Astrocyte (in vitro differentiated cells and primary cell): ENCODE results near the gene KIR2DL3. TPM values are rescaled to one million over a fixed set of nuclear protein-coding genes. Genes with fewer than 3 reads are reported as not detected.
"Not testable (repeated sequence)": the region's sequence is repeated elsewhere in the genome, so short reads cannot be mapped to it uniquely, and the experiment has no call there.

Experiments
- DNase-seq: peaks from one replicate; pipeline ENCODE4 v3.0.0-alpha.2; 2010; ENCODE audit warnings: low read depth
- FAIRE-seq: peaks from 2 replicates; lab custom pipeline; 2011; peaks lifted over from hg19 to GRCh38; lab: Jason Lieb, UNC
- H2AFZ ChIP-seq: 2 replicates; pipeline ENCODE4 v1.6.0; 2012; ENCODE audit warnings: low read depth, low read length, inconsistent platforms
- H3K27ac ChIP-seq: 2 replicates; pipeline ENCODE4 v1.5.1; 2011; ENCODE audit warnings: low read depth, low read length, inconsistent platforms
- H3K27me3 ChIP-seq: 2 replicates; pipeline ENCODE4 v1.6.0; 2011; ENCODE audit warnings: low read length, inconsistent platforms; ENCODE audit not compliant: insufficient read depth
- H3K36me3 ChIP-seq: 2 replicates; pipeline ENCODE4 v1.5.1; 2011; ENCODE audit warnings: low read length, inconsistent platforms; ENCODE audit not compliant: insufficient read depth
- H3K4me1 ChIP-seq: 2 replicates; pipeline ENCODE4 v1.5.1; 2011; ENCODE audit warnings: low read length, inconsistent platforms; ENCODE audit not compliant: insufficient read depth
- H3K4me2 ChIP-seq: 2 replicates; pipeline ENCODE4 v1.6.0; 2012; ENCODE audit warnings: low read length, inconsistent platforms
- H3K4me3 ChIP-seq: 2 replicates; pipeline ENCODE4 v1.5.1; 2011; ENCODE audit warnings: low read depth, mild to moderate bottlenecking, low read length, inconsistent platforms; ENCODE audit not compliant: insufficient read depth
- H3K79me2 ChIP-seq: 2 replicates; pipeline ENCODE4 v1.6.0; 2012; ENCODE audit warnings: mild to moderate bottlenecking, low read length, inconsistent platforms; ENCODE audit not compliant: insufficient read depth
- H3K9ac ChIP-seq: 2 replicates; pipeline ENCODE4 v1.6.0; 2012; ENCODE audit warnings: mild to moderate bottlenecking, low read length, inconsistent platforms
- H3K9me3 ChIP-seq: 2 replicates; pipeline ENCODE4 v1.5.1; 2012; ENCODE audit warnings: low read depth, mild to moderate bottlenecking, low read length, inconsistent platforms; ENCODE audit not compliant: insufficient read depth
- H4K20me1 ChIP-seq: 2 replicates; pipeline ENCODE4 v1.6.0; 2012; ENCODE audit warnings: low read length, inconsistent platforms; ENCODE audit not compliant: insufficient read depth
- H3K27ac Mint-ChIP-seq: one replicate; pipeline ENCODE4 v1.8.0; 2021; ENCODE audit warnings: mild to moderate bottlenecking, mixed read lengths; ENCODE audit not compliant: unreplicated experiment
- H3K27me3 Mint-ChIP-seq: one replicate; pipeline ENCODE4 v1.8.0; 2021; ENCODE audit warnings: low read depth, mixed read lengths; ENCODE audit not compliant: unreplicated experiment
- H3K36me3 Mint-ChIP-seq: one replicate; pipeline ENCODE4 v1.8.0; 2021; ENCODE audit warnings: low read depth, mixed read lengths; ENCODE audit not compliant: unreplicated experiment
- H3K4me1 Mint-ChIP-seq: one replicate; pipeline ENCODE4 v1.8.0; 2021; ENCODE audit warnings: low read depth, mixed read lengths; ENCODE audit not compliant: unreplicated experiment
- H3K4me3 Mint-ChIP-seq: one replicate; pipeline ENCODE4 v1.8.0; 2021; ENCODE audit warnings: mild to moderate bottlenecking, moderate library complexity, mixed read lengths; ENCODE audit not compliant: unreplicated experiment
- H3K9me3 Mint-ChIP-seq: one replicate; pipeline ENCODE4 v1.8.0; 2021; ENCODE audit warnings: mild to moderate bottlenecking, mixed read lengths; ENCODE audit not compliant: unreplicated experiment
- total RNA-seq: library from RNA; stranded (reverse); gene quantifications from 2 replicates; pipeline ENCODE4 v1.2.1, GENCODE V29; 2021

KIR2DL3 gene
- total RNA-seq, 1 donor from 2014 or later: not detected

DNA sequence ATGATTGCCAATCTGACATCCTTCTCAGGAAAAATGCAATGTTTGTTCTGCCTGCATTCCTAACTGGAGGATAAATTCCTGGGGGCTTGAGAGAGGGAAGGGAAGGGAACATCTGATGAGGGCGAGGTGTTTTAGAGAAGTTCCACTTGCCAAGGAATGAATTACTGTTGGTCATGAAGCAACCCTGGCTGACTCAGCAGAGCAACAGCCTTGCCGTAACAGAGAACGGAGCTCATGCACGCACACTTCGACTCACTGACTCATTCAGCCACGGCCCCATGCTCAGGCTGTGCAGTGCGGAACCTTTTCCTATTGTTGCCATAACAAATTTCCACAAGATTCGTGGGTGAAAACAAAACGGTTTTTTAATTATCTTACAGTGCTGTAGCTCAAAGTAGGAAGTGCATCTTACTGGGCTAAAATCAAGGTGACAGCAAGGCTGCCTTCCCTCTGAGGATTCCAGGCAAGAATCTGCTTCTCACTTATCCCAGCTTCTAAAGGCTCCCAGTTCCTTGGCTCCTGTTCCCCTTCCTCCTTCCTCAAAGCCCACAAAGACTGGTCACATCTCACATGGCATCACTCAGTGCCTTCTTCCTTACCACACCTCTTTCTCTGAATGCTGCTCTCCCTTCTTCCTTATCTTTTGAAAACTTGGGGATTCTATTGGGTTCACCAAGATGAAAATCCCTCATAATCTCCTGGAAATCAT lies 9.5 kb downstream of the KIR2DL3 start:
- not testable (repeated sequence) for H3K4me3 Mint-ChIP-seq, H3K36me3 Mint-ChIP-seq, H3K9ac ChIP-seq, H2AFZ ChIP-seq, FAIRE-seq, H3K9me3 ChIP-seq, H3K27ac ChIP-seq, H3K79me2 ChIP-seq, H3K27me3 ChIP-seq, H3K27ac Mint-ChIP-seq, DNase-seq, H3K4me2 ChIP-seq, H3K36me3 ChIP-seq, H3K27me3 Mint-ChIP-seq, H4K20me1 ChIP-seq, H3K4me1 Mint-ChIP-seq, H3K4me3 ChIP-seq, H3K4me1 ChIP-seq
- H3K9me3 Mint-ChIP-seq: peaks cover 24% of the 10 kb centered on the region

DNA sequence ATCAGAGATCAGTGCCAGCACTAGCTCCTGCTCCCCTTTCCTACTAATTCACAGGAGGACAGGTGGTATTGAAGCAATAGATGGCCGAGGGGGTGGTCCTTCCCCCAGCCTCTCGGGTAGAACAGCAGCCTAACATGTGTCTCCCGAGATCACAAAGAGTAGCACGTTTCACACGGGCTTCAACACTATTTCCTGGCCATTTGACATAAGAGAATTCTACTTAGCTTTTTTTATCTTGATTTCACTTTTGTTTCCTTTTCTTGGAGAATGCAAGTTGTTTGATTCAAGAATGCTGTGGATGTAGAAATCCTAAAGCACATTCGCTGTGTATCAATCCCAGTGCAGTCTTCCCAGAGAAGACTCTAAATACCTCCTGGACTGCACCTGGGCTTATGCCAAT lies 12.0 kb downstream of the KIR2DL3 start:
- not testable (repeated sequence) for DNase-seq, H3K4me3 ChIP-seq, FAIRE-seq, H3K4me1 ChIP-seq, H3K4me2 ChIP-seq, H3K36me3 Mint-ChIP-seq, H4K20me1 ChIP-seq, H3K4me3 Mint-ChIP-seq, H3K27me3 ChIP-seq, H3K36me3 ChIP-seq, H3K9ac ChIP-seq, H3K79me2 ChIP-seq, H3K27ac ChIP-seq, H3K9me3 ChIP-seq, H3K4me1 Mint-ChIP-seq, H3K27ac Mint-ChIP-seq, H2AFZ ChIP-seq, H3K27me3 Mint-ChIP-seq
- peaks cover 27% of the 10 kb centered on the region for H3K9me3 Mint-ChIP-seq

DNA sequence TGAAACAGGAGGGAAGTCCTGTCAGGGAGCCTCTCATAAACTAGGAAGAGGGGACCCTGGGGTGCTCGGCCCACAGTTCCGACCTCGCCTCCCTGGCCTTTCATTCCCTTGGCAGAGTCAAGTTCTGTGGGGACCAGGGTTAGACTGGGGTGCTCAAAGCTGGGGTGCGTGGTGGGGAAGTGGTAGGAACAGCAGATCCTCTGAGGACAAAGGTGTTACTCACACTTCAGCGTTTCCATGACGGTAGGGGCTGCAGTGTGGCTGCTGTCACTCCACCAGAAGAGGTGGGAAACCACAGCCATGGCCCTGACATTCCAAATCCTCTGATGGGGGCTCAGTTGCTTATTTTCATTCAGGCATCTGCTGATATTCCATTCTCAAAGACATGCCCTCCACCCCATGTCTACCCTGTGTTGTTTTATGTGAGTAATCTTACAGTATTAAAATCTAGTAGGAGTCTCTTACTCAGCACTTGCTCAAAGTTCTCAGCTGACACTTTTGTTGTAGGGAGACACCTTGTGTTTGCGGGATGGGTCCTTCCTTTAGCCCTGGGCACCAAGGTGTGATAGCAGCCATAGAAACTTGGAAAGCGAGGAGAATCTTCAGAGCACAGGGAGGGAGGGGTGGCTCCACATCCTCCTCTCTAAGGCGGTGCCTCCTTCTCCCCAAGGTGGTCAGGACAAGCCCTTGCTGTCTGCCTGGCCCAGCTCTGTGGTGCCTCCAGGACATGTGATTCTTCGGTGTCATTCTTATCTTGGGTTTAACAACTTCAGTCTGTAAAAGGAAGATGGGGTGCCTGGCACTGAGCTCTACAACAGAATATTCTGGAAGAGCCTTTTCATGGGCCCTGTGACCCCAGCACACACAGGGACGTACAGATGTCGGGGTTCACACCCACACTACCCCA lies 18.1 kb downstream of the KIR2DL3 start:
- H3K4me2 ChIP-seq, DNase-seq, H3K27me3 Mint-ChIP-seq, FAIRE-seq, H3K79me2 ChIP-seq, H3K27me3 ChIP-seq, H3K27ac ChIP-seq, H3K36me3 Mint-ChIP-seq, H3K4me3 ChIP-seq, H3K9ac ChIP-seq, H2AFZ ChIP-seq, H3K36me3 ChIP-seq, H3K27ac Mint-ChIP-seq, H3K9me3 ChIP-seq, H4K20me1 ChIP-seq, H3K4me1 Mint-ChIP-seq, H3K4me3 Mint-ChIP-seq, H3K4me1 ChIP-seq: not testable (repeated sequence)
- H3K9me3 Mint-ChIP-seq: peaks cover 24% of the 10 kb centered on the region

- H4K20me1 ChIP-seq, H3K27me3 Mint-ChIP-seq, H3K27me3 ChIP-seq, DNase-seq, H3K4me1 ChIP-seq, H3K27ac Mint-ChIP-seq, H3K4me2 ChIP-seq, H3K36me3 ChIP-seq, FAIRE-seq, H3K4me1 Mint-ChIP-seq, H3K36me3 Mint-ChIP-seq, H3K27ac ChIP-seq, H3K79me2 ChIP-seq, H3K4me3 ChIP-seq, H3K9me3 ChIP-seq, H2AFZ ChIP-seq, H3K9ac ChIP-seq, H3K4me3 Mint-ChIP-seq: not testable (repeated sequence)
- peaks cover 22% of the 10 kb centered on the region for H3K9me3 Mint-ChIP-seq
Observed at GRCh38 chr19:54758577-54758976, 20.3 kb downstream of the KIR2DL3 start.

DNA sequence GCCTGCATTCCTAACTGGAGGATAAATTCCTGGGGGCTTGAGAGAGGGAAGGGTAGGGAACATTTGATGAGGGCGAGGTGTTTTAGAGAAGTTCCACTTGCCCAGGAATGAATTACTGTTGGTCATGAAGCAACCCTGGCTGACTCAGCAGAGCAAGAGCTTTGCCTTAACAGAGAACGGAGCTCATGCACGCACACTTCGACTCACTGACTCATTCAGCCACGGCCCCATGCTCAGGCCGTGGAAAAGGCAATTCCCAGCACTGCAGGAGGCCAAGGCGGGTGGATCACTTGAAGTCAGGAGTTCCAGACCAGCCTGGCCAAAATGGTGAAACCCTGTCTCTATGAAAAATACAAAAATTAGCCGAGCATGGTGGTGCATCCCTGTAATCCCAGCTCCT lies 25.9 kb downstream of the KIR2DL3 start:
- not testable (repeated sequence) for H2AFZ ChIP-seq, H3K4me1 ChIP-seq, H3K4me2 ChIP-seq, H3K27me3 ChIP-seq, H3K27ac Mint-ChIP-seq, H3K9ac ChIP-seq, H3K36me3 ChIP-seq, H3K36me3 Mint-ChIP-seq, DNase-seq, H3K27ac ChIP-seq, H3K79me2 ChIP-seq, H3K9me3 ChIP-seq, H3K4me3 Mint-ChIP-seq, FAIRE-seq, H3K4me1 Mint-ChIP-seq, H4K20me1 ChIP-seq, H3K27me3 Mint-ChIP-seq, H3K4me3 ChIP-seq
- H3K9me3 Mint-ChIP-seq: peaks cover 23% of the 10 kb centered on the region

GRCh38 chr19:54766464-54766863 lies 28.2 kb downstream of the KIR2DL3 start:
- not testable (repeated sequence) for H3K4me1 Mint-ChIP-seq
- peaks cover 33% of the 10 kb centered on the region for H3K9me3 Mint-ChIP-seq

More at GRCh38 chr19:54766464-54766863, 28.2 kb downstream of the KIR2DL3 start:
- not testable (repeated sequence) for H3K4me1 ChIP-seq, H3K27me3 Mint-ChIP-seq, H3K4me2 ChIP-seq, H2AFZ ChIP-seq, H3K4me3 Mint-ChIP-seq, H3K4me3 ChIP-seq, H3K9ac ChIP-seq, H3K27ac Mint-ChIP-seq, H3K36me3 ChIP-seq, H3K79me2 ChIP-seq, H4K20me1 ChIP-seq, H3K27me3 ChIP-seq, H3K9me3 ChIP-seq, FAIRE-seq, H3K27ac ChIP-seq, DNase-seq, H3K36me3 Mint-ChIP-seq
